H1 (cell line): ENCODE measurements around the gene PTGDS. TPM values are rescaled to one million over a fixed set of nuclear protein-coding genes. Genes with fewer than 3 reads are reported as not detected.

Source experiments
- HDAC2 ChIP-seq, 2 experiments: fragments of 300-600 bp in 1 of 2; sonication (generic) in 1 of 2; IDR thresholded peaks; 2 replicates each; pipeline ENCODE4 v1.6.1; 2011 to 2012; ENCODE audit warnings: low read depth in 2 of 2, low read length in 2 of 2, mild to moderate bottlenecking in 2 of 2, moderate library complexity in 2 of 2, borderline replicate concordance in 1 of 2, inconsistent platforms in 1 of 2
- KDM5A ChIP-seq: fragments of 200-600 bp; IDR thresholded peaks from 2 replicates; pipeline ENCODE4 v1.7.1; 2012; ENCODE audit warnings: mild to moderate bottlenecking, low read length, inconsistent platforms, mixed read lengths
- SUZ12 ChIP-seq: fragments of 200-600 bp; sonication (generic); IDR thresholded peaks from 2 replicates; pipeline ENCODE4 v1.6.1; 2012; ENCODE audit warnings: mild to moderate bottlenecking, inconsistent platforms, low read length, moderate library complexity, mixed read lengths
- polyA plus RNA-seq, 7 experiments: library from polyadenylated mRNA; depleted of rRNA in 3 of 7; stranded (reverse) in 5 of 7; unstranded in 2 of 7; fragments of >200 nt in 5 of 7; fragments of 200-250 nt in 2 of 7; gene quantifications; 1 replicate in 5 of 7; 2 replicates in 1 of 7; 4 replicates in 1 of 7; pipeline versions ENCODE4 v1.2.1 to v1.2.3, GENCODE V29; 2011 to 2013; ENCODE audit warnings: missing spikeins in 2 of 7, mixed read lengths in 2 of 7
- total RNA-seq: library from RNA; stranded (reverse); fragmentation: NEBNext Ultra II Directional; extraction: Animal tissue kit (Norgen Biotek cat#: 25700); gene quantifications from 2 replicates; pipeline ENCODE4 v1.2.1, GENCODE V29; 2021

The PTGDS gene
- total and polyA plus RNA-seq, 2 of the 8 experiments (the other 6 are each of a cell fraction or from before 2014, with no cell fraction given) = 1.7 to 2.3 TPM

DNA sequence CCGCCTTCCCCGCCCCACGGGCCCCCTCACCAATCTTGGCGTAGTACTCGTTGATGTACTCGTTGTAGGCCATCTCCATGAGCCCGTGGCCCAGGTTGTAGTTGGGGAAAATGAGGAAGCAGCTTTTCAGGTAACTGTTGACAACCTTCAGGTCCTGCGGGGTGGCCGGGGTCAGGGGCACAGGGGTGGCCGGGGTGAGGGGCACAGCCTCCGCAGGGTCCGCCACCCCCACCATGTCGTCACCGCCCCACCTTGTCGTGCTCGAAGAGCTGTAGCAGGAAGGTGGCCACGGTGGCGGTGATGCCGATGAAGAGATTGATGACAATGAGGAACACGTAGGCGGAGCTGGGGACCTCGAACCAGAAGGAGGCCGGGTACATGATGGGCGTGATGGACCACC is 33.9 kb downstream of the PTGDS start (continued):
- no peak for TF ChIP-seq KDM5A
- no peak for TF ChIP-seq HDAC2 (IDR thresholded peaks at IDR 0.05; ENCODE audit: borderline replicate concordance in 1 of 2, low read depth in 2 of 2, low read length in 2 of 2)
- no peak for TF ChIP-seq SUZ12
